SK-N-SH (cell line): ENCODE data around the gene VPS35L. TPM values are rescaled to one million over a fixed set of nuclear protein-coding genes. Genes with fewer than 3 reads are reported as not detected.

ENCODE experiments used
- CTCF ChIA-PET: fragments of 300-600, 350-600 bp; formaldehyde crosslinking; extraction: SDS; loops from one replicate; lab custom pipeline; 2021; lab: Yijun Ruan, JAX
- POLR2A ChIA-PET: fragments of 350-600 bp; sonication (Branson Sonifier 250); formaldehyde crosslinking; extraction: SDS; loops from one replicate; lab custom pipeline; 2020; ENCODE audit warnings: antibody characterized with exemption, inconsistent platforms; lab: Yijun Ruan, JAX
- DNase-seq: peaks from one replicate; pipeline ENCODE4 v3.0.0; 2012
- H2AFZ ChIP-seq: fragments of 200-600 bp; sonication (generic); 2 replicates; pipeline ENCODE4 v1.8.1; 2016; ENCODE audit warnings: antibody characterized with exemption, mild to moderate bottlenecking, low read depth
- H3F3A ChIP-seq: fragments of 200-600 bp; sonication (generic); replicated peaks from 2 replicates; pipeline ENCODE3; 2016; ENCODE audit warnings: antibody characterized with exemption, mild to moderate bottlenecking; ENCODE audit not compliant: insufficient read depth
- H3K27ac ChIP-seq, 2 experiments: fragments of 200-500 bp in 1 of 2; fragments of 200-600 bp in 1 of 2; sonication (Bioruptor generic) in 1 of 2; sonication (generic), shearing (Covaris generic) in 1 of 2; 2 replicates each; pipeline versions ENCODE4 v1.5.1 to v1.6.1; 2014 to 2016; ENCODE audit warnings: low read depth in 2 of 2, inconsistent platforms in 1 of 2, low read length in 1 of 2, mild to moderate bottlenecking in 1 of 2, mixed read lengths in 1 of 2
- H3K27me3 ChIP-seq: fragments of 200-600 bp; sonication (generic), shearing (Covaris generic); 2 replicates; pipeline ENCODE4 v1.6.1; 2016; ENCODE audit warnings: mixed run types; ENCODE audit not compliant: insufficient read depth
- H3K36me3 ChIP-seq, 2 experiments: fragments of 200-500 bp in 1 of 2; fragments of 200-600 bp in 1 of 2; sonication (Bioruptor generic) in 1 of 2; sonication (generic) in 1 of 2; replicated peaks in 1 of 2; 2 replicates each; pipeline versions ENCODE3 to v1.5.1; 2014 to 2016; ENCODE audit warnings: low read length in 1 of 2, mild to moderate bottlenecking in 1 of 2; ENCODE audit not compliant: insufficient read depth in 2 of 2, control insufficient read depth in 1 of 2
- H3K4me1 ChIP-seq, 2 experiments: fragments of 200-500 bp in 1 of 2; fragments of 200-600 bp in 1 of 2; sonication (Bioruptor generic) in 1 of 2; sonication (generic), shearing (Covaris generic) in 1 of 2; 2 replicates each; pipeline versions ENCODE4 v1.5.1 to v1.6.1; 2014 to 2016; ENCODE audit warnings: low read depth in 1 of 2, low read length in 1 of 2, mixed run types in 1 of 2; ENCODE audit not compliant: insufficient read depth in 2 of 2, control insufficient read depth in 1 of 2
- H3K4me2 ChIP-seq: fragments of 200-600 bp; sonication (generic), shearing (Covaris generic); 2 replicates; pipeline ENCODE4 v1.6.1; 2017; ENCODE audit warnings: mixed run types
- H3K4me3 ChIP-seq, 2 experiments: fragments of 200-500 bp in 1 of 2; fragments of 200-600 bp in 1 of 2; sonication (Bioruptor generic) in 1 of 2; sonication (generic), shearing (Covaris generic) in 1 of 2; 2 replicates each; pipeline versions ENCODE4 v1.5.1 to v1.8.1; 2014 to 2016; ENCODE audit warnings: low read depth in 2 of 2, inconsistent platforms in 1 of 2, low read length in 1 of 2, mild to moderate bottlenecking in 1 of 2, mixed read lengths in 1 of 2, moderate library complexity in 1 of 2
- H3K79me2 ChIP-seq: fragments of 200-600 bp; sonication (generic); 2 replicates; pipeline ENCODE4 v1.8.1; 2017; ENCODE audit warnings: mild to moderate bottlenecking; ENCODE audit not compliant: insufficient read depth
- H3K9ac ChIP-seq: fragments of 200-600 bp; sonication (generic); 2 replicates; pipeline ENCODE4 v1.6.1; 2017; ENCODE audit warnings: mixed run types
- H3K9me2 ChIP-seq: fragments of 200-600 bp; sonication (generic); 2 replicates; pipeline ENCODE4 v1.6.1; 2017; ENCODE audit warnings: mixed run types
- H3K9me3 ChIP-seq: fragments of 200-600 bp; sonication (generic); 2 replicates; pipeline ENCODE4 v1.6.1; 2017; ENCODE audit warnings: mixed run types, mild to moderate bottlenecking, moderate library complexity
- H4K20me1 ChIP-seq: fragments of 200-600 bp; sonication (generic); 2 replicates; pipeline ENCODE4 v1.6.1; 2017; ENCODE audit warnings: mild to moderate bottlenecking, mixed run types; ENCODE audit not compliant: insufficient read depth
- EZH2phosphoT487 ChIP-seq: fragments of 200-600 bp; sonication (generic); IDR thresholded peaks from 2 replicates; pipeline ENCODE4 v1.6.1; 2017; ENCODE audit warnings: low read depth, mixed run types, mild to moderate bottlenecking, antibody characterized with exemption, moderate library complexity, borderline replicate concordance
- FOSL2 ChIP-seq: IDR thresholded peaks from 2 replicates; pipeline ENCODE4 v1.4.0; 2012; ENCODE audit warnings: low read depth, mild to moderate bottlenecking, moderate library complexity, borderline replicate concordance
- FOXJ3 ChIP-seq: sonication (generic); formaldehyde crosslinking; IDR thresholded peaks from 2 replicates; pipeline ENCODE4 v1.5.1; 2020; ENCODE audit warnings: mild to moderate bottlenecking, missing genetic modification reagents
- GATA2 ChIP-seq: sonication (generic); formaldehyde crosslinking; IDR thresholded peaks from 2 replicates; pipeline ENCODE4 v1.5.0; 2020; ENCODE audit warnings: mild to moderate bottlenecking, missing genetic modification reagents
- IRF3 ChIP-seq: fragments of 150-350 bp; IDR thresholded peaks from 2 replicates; pipeline ENCODE4 v1.6.1; 2016; ENCODE audit warnings: mild to moderate bottlenecking, low read depth, low read length
- MAX ChIP-seq: IDR thresholded peaks from 2 replicates; pipeline ENCODE4 v1.4.0; 2012; ENCODE audit warnings: low read depth
- MEF2A ChIP-seq: IDR thresholded peaks from 2 replicates; pipeline ENCODE4 v1.4.0; 2012; ENCODE audit warnings: low read depth, borderline replicate concordance
- NFIC ChIP-seq: IDR thresholded peaks from 2 replicates; pipeline ENCODE4 v1.4.0; 2012; ENCODE audit warnings: borderline replicate concordance
- PBX3 ChIP-seq: IDR thresholded peaks from 2 replicates; pipeline ENCODE4; 2012
- RCOR1 ChIP-seq: fragments of 150-350 bp; IDR thresholded peaks from 2 replicates; pipeline ENCODE4 v1.6.1; 2017; ENCODE audit warnings: antibody characterized with exemption, low read length
- SIN3A ChIP-seq: IDR thresholded peaks from 2 replicates; pipeline ENCODE4 v1.6.1; 2012; ENCODE audit warnings: low read depth, mild to moderate bottlenecking, low read length, moderate library complexity, borderline replicate concordance
- TAF1 ChIP-seq: IDR thresholded peaks from 2 replicates; pipeline ENCODE4 v1.6.1; 2012; ENCODE audit warnings: low read depth, mild to moderate bottlenecking, low read length, moderate library complexity, borderline replicate concordance
- TCF12 ChIP-seq: IDR thresholded peaks from 2 replicates; pipeline ENCODE4 v1.4.0; 2012
- WGBS: methylation state at CpG from one replicate; pipeline ENCODE4 v1.1.6; 2017; ENCODE audit warnings: low lambda C conversion rate; 5-methylcytosine and 5-hydroxymethylcytosine counted together
- polyA plus RNA-seq, 3 experiments: library from polyadenylated mRNA; depleted of rRNA; stranded (reverse); fragments of >200 nt; gene quantifications; 2 replicates each; pipeline ENCODE4 v1.2.3, GENCODE V29; 2012
- TF ChIP-seq, protein P1 (sequence below): fragments of 200-600 bp; sonication (generic); IDR thresholded peaks from 2 replicates; pipeline ENCODE4 v1.6.1; 2017; ENCODE audit warnings: antibody characterized with exemption, mild to moderate bottlenecking, moderate library complexity

The VPS35L gene
- polyA plus RNA-seq, 1 of the 3 experiments (the other 2 are of a cell fraction), result 35.3 TPM

DNA sequence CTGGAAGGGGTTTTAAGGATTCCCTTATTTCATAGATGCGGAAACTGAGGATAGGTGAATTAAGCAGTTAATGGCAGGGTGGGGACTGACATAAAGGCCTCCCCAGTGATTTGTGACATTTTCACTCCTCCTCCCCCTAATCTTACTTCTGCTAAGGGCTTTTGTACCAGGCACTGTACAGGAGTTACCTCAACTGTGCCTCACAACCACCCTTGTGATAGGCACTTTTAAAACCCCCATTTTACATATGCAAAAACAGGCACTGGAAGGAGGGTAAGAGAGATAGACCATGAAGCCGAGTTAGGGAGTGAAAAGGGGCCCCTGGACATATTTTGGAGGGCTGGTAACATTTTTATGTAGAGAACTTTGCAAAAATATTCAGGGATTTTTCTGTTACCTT is 32.7 kb upstream of the VPS35L start:
- no peaks in the 10 kb centered on the region for H3K9me3 ChIP-seq
- WGBS, result 78% methylated on average over 2 of the region's 2 CpGs

More for the DNA sequence above, 32.7 kb upstream of the VPS35L start:
- H3K9ac ChIP-seq, result no peak overlapping the region
- H3K9me2 ChIP-seq, result no peaks in the 10 kb centered on the region
- H3K27ac ChIP-seq, result no peak overlapping the region
- H2AFZ ChIP-seq, result peak overlapping the region; percentile 88
- POLR2A ChIA-PET, result no interaction called here
- H3K4me3 ChIP-seq, result no peak overlapping the region
- peaks cover 7% of the 10 kb centered on the region for H3F3A ChIP-seq
- peaks cover 8 to 23% of the 10 kb centered on the region in 2 experiments; a peak in 3 of 4 replicates for H3K4me1 ChIP-seq
- peaks cover 73% of the 10 kb centered on the region for H3K79me2 ChIP-seq
- TF ChIP-seq FOXJ3 (CRISPR knock-in tag), result no peak
- no peak for TF ChIP-seq NFIC
- TF ChIP-seq IRF3, result no peak
- no peak for TF ChIP-seq GATA2
- no peak for TF ChIP-seq TAF1
- TF ChIP-seq PBX3, result no peak
- TF ChIP-seq RCOR1, result no peak
- no peak for TF ChIP-seq MAX
- TF ChIP-seq, protein P1, sequence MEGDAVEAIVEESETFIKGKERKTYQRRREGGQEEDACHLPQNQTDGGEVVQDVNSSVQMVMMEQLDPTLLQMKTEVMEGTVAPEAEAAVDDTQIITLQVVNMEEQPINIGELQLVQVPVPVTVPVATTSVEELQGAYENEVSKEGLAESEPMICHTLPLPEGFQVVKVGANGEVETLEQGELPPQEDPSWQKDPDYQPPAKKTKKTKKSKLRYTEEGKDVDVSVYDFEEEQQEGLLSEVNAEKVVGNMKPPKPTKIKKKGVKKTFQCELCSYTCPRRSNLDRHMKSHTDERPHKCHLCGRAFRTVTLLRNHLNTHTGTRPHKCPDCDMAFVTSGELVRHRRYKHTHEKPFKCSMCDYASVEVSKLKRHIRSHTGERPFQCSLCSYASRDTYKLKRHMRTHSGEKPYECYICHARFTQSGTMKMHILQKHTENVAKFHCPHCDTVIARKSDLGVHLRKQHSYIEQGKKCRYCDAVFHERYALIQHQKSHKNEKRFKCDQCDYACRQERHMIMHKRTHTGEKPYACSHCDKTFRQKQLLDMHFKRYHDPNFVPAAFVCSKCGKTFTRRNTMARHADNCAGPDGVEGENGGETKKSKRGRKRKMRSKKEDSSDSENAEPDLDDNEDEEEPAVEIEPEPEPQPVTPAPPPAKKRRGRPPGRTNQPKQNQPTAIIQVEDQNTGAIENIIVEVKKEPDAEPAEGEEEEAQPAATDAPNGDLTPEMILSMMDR, result no peak
- TF ChIP-seq SIN3A, result no peak
- TF ChIP-seq FOSL2, result no peak
- TF ChIP-seq MEF2A, result no peak
- no peak for TF ChIP-seq TCF12
- TF ChIP-seq EZH2phosphoT487, result no peak
- TF ChIP-seq, all 33 proteins: peak for 0
- H3K36me3 ChIP-seq, result peaks cover 1 to 7% of the 10 kb centered on the region in 2 experiments
- H3K27me3 ChIP-seq, result no peaks in the 10 kb centered on the region
- CTCF ChIA-PET, result no interaction called here
- no peaks in the 10 kb centered on the region for H4K20me1 ChIP-seq
- DNase-seq, result no peak
- no peak overlapping the region for H3K4me2 ChIP-seq
